Stimulated activated CD4-positive, alpha-beta T cell treated with anti-CD3 and anti-CD28 coated beads, Interleukin-4, amount 100 ng/mL, for 1 hour (primary cell): Measurements from ENCODE around the gene XYLT1.

Experiments used
- DNase-seq: peaks from one replicate; pipeline ENCODE4 v3.0.0-alpha.2; 2020

Gene XYLT1

DNA sequence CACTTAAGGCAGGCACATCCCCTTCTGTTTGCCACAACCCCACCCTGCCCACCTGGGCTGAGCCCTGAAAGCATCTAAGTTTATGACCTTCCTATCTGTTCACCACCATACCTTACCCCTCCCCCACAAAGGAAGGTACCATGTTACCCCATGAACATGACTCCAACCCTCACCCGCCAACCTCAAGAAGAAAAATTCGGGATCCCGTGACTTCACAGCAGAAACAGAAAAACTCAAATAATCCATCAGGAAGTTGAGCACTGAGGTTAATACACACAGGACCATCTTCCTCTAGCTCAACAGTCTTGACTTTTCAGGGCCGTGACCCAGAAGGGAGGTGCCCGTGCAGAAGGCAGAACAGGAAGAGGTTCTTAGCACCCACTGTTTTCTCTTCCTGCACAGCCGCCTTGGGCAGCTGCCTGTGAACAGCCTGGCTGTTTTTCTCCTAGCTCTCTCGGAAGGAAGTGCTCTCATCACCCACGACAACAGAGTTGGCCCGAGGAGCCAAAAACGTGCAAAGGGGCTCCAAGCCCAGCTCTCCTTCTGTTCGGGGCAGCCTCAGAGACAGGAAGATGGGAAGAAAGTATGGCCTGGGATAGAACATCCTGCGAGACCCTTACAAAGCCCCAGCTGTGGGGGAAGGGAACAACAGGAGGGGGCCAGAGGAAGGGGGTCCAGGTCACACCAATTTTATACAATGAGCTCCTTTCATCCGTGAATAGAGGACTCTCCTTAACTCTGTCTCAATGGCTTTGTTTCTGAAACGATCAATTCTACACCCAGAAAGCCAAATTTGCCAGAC, 101.1 kb downstream of the XYLT1 start:
- peak; percentile 44 for DNase-seq

DNA sequence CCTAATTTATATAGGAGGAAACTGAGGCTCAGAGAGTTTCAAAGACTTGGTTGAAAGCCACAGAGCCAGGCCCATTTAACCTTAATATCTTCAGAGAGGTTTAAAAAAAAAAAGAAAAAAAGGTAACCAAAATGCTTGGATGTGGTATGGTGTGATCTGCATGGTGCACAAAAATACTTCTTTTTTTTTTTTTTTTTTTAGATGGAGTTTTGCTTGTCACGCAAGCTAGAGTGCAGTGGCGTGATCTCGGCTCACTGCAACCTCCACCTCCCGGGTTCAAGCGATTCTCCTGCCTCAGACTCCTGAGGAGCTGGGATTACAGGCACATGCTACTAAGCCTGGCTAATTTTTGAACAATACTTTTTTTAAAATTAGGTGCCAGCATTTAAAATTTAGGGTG, 101.8 kb downstream of the XYLT1 start:
- DNase-seq, result no peak

DNA sequence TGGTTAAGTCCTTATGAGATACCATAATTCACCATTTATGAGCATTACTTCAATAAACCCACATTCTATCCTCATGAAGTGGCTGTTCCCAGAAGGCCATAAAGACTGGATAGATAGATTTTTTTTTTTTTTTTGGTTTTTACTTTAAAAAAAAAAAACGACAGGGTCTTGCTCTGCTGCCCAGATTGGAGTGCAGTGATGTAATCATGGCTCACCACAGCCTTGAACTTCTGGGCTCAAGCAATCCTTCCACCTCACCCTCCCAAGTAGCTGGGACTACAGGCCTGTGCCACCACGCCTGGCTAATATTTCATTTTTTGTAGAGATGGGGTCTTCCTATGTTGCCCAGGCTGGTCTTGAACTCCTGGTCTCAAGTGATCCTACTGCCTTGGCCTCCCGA, 102.3 kb downstream of the XYLT1 start:
- no peak for DNase-seq

DNA sequence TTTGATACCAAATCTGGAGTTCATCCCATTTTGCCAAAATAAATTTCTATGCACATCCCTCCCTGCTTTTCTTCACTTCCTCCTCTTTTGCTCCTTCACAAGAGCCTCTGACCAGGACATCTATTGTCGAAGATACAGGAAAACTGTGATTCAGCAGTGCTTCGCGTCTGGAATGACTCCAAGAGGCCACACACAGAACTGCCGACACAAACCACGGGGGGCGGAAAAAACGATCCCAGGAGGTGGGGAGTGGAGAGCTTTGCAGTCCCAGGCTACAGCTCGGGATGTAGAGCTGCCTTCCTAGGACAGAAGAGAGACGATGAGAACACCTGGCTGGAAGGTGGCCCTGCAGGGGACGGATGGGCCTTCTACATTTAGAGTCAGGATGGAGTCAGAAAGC, 102.8 kb downstream of the XYLT1 start:
- DNase-seq, result no peak

DNA sequence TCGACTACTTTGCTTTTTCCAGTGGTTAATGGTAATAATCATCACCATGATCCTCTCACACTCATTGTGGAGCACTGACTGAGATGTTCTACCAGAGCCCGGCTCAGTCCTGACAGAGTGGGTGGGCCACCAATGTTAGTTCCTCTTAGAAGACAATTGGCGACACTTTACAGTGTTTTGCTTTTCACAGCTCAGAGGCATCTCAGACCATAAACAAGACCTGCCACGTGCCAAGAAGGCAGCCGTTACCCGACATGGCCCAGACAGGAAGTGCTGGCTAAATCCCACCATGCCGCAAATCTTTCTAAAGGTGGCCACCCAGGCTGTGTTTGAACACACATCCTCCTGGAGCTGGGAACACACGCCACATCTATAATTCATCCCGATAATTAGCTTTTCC, 103.7 kb downstream of the XYLT1 start:
- DNase-seq, result no peak

DNA sequence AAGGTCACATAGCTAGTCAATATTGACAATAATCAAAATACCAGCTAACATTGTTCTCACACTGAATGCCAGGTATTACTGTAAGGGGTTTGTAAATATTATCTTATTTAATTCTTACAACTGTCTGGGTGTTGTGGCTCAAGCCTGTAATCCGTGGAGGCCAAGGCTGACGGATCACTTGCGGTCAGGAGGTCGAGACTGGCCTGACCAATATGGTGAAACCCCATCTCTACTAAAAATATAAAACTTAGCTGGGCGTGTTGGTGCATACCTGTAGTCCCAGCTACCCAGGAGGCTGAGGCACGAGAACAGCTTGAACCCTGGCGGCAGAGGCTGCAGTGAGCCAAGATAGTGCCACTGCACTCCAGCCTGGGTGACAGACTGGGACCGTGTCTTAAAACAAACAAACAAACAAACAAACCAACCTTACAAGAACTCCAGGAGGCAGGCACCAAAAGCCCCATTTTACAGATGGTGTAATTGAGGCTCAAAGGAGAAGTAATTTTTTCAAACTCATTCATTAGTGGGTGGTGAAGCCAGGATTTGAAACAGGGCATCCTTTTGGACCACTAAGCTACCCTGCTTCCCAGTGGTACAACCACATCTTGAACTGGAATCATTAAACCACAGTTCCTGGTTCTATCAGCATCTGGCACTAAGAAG, 104.3 kb downstream of the XYLT1 start:
- no peak for DNase-seq

DNA sequence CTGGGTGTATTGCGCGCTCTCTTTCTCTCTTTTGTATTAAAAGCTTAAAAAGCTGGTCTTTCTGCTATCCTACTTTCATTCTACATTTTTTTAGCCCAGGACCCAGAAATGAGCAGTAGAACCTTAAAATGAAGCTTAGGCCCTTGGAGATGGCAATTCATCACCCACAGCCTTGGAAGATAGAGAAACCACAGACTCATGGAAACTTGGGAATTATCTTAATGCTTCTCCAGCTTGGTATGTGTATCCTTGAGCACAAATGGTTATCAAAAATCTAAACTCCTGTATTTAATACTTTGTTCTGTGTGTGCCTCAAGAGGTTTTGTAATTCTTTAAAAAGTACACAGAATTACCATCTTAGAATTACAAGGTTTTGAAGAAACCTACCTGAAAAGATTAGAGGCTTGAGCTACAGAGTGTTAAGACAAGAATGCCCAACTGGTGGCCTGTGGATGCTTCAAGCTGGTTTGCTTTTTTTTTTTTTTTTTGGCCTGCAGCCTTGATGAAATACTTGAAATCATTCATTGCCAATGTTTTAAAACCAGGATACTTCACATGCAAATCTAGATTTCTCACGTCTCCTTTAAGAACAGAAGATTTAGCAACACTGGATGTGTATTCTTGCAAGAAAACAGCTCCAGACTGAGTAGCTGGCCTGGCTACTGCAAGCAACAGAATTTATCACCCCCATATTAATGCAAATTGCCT, 105.0 kb downstream of the XYLT1 start:
- no peak for DNase-seq

DNA sequence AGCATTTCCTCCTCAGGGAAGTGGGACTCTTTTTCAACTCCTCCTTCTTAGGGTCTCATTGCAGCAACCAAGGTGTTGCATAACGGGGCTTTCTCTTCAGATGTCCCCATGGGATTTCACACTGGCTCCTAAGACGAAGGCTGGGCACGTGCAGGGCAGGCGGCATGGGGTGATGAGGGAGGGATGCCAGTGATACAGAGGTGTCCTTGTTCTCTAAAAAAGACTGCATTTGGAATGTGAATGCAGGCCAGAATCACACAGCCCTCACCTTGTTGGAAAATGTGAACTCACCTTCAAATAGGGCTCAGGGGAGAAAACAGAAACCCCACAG, 105.6 kb downstream of the XYLT1 start:
- DNase-seq, result no peak

DNA sequence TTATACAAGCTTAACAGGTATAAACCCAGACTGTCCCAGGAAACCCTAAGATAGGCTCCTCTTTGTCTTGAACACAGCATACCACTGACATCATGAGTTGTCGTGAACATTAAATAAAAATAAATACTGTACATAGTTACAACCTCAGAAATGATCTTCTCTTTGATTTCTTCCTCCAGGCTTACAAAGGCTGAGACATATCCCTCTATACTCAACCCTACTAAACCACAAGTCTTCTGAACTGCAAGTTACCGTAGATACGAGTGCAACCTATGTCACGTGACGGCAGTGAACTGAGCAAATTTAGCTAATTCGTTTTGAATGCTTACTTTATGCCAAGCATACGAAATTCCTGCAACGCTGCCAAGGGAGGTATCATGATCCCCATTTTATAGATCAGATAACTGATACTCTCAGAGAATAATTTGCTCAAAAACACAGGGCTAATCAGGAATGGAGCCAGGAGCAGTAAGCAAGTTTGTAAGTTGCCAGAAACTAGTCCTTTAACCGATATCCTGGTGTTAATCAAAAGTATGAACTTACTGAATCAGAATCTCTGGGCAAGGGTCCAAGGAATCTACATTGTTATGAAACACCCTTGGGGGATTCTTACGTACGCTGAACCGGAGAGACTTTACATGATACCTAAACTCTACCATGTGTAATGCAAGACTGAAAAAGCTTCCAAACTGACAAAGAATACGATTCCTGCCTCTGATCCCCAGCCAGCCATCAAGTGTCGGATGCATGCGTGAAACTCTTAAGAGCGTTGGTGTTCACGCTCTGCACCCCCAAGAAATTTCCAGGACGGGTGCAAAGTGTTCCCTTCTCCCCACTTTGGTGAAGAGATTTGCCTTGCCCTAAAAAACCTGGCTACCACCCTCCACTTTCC, 106.2 kb downstream of the XYLT1 start:
- DNase-seq, result no peak

DNA sequence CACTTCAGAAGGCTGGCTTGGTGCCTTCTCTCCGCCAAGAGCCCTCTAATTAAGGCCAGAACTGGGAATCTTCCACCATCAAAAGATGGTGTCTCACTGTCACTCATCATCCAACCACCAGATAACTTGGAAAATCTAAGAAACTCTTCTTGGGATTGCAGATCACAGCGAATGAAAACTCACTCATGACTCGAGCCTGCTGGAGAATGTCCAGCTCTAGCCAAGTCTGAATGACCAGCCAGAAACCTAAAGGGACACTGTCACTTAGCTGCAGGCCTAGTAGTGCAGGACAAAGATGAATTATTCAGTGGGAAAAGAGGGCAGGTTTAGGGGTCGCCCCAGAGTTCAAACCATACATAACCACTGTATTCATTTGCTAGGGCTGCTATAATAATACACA, 107.8 kb downstream of the XYLT1 start:
- no peak for DNase-seq

DNA sequence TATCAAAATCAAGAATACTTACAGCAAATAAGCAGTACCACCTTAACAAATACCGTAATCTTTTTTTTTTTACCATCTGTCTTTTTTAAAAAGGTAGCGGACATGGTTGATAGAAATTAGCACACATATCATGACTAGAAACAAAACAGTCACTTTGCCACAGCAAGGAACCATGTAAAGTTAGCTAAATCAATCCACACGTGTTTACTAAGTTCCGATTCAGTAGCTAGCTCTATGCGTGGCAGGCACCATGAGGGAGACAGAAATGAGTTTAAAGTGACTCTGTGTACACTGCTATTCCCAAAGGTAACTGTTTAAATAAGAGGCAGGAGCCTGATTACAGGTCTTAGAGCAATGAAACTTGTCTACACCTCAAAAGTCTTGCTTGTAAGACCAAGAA, 108.6 kb downstream of the XYLT1 start:
- DNase-seq, result no peak

DNA sequence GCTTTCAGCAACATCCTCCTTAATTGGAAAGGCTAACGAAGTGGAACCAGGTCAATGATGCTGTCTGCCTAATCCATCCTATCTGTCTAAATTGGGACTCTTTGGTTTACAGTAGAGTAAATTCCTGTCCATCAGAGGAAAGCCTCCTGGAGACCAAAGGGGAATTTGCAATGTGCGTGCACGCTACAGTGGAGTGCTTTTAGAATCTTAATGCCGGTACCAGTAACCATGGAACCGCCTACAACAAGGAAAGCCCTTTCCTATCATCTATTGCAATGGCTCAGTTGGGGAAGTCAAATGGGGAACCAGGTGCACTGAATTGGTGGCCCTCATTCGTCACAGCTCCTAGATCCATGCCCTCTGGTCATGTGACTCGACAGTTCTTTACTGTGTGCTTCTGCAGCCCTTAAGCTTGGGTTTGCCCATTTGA, 110.1 kb downstream of the XYLT1 start:
- no peak for DNase-seq

DNA sequence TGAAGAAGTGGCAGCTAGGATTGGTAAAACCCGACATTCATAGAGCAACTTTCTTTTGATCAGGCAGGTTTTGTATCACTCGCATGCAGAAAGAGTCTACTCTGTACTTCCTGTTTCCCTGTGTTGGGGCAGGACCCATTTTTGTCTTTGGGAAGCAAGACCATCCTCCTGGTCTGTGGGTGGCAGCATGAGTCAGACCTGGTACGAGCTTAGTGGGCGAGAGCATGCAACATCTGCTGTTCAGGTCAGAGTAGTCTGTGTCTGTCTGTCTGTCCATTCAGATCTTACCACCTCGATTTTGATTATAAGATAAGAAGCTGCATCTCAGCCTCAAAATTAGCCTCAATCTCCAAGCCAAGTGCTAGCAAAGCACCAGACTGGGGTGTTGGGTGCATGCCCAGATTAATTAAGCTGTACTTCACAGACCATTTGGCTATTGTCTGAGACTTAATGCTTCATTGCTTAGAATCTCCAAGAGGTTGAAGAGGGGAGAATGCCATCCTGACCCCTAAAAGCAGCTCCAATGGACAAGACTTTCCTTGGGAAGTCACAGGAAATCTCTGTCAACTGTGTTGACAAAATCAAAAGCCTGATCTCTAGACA, 110.9 kb downstream of the XYLT1 start:
- DNase-seq, result peak; percentile 58

DNA sequence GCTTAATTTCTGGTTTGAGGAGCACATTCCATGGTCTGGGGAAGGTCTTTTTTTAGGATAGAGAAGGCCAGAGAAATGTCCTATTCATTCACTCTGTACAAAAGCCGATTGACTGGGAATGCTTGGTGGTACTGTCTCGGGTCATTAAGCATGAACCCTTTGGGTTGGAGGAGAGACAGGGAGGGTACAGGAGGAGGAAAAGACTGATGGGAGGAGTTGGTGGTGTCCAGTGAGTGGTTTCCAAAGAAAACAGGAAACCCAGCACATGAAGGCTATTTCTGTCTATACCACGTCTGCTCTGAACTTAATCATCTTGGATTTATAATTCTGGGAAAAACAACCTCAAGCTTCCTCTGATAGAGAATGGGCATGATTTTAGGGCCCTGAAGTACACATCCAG, 111.9 kb downstream of the XYLT1 start:
- DNase-seq, result no peak

DNA sequence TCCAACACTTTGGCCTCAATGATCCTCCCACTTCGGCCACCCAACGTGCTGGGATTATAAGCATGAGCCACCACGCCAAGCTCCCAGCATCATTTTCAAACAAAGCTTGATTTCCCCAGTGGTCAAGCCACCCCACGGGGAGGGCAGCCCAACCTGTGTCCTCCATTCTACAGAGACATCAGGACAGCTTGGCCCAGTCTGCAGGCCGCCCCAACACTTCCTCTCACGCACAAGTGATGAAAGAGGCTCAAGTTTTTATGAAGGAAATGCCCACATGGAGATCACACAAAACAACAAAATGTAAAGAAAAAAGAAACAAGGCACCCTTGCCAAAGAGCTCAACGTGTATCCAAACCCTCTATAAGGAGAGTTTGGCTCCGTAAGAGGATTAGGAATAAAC, 112.4 kb downstream of the XYLT1 start:
- DNase-seq, result no peak

DNA sequence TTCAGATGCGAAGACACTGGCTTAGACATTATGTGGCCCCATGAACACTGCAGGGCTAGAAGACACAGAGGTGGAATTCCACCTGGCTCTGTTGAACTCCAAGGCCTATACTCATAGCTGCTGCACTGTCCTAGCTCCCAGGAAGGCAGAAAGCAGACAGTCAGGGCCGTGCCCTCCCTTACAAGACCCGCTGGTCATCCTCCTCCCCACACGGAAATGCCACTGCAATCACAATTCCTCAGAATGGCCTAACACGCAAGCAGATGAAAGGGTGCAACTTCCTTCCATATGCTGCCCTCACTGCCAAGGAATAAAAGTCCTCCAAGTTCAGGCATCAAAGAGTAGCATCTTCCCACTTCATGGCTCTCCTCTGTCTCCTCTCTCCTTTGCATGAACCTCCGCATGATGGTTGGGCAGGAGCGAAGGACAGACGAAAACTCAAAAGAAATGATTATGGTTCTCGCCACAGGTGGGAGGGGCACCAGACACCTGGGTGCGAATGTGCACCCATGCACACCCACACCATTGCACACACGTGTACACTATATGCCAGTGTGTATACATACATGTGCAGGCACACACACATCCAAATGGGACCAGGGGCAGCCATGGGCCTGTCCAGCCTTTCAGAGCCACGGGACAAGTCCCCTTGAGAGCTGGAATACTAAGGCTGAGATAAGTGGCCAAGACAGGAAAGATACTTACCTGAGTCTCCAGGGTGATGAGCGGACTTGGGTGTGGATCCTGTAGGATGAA, 113.3 kb downstream of the XYLT1 start:
- DNase-seq, result no peak

DNA sequence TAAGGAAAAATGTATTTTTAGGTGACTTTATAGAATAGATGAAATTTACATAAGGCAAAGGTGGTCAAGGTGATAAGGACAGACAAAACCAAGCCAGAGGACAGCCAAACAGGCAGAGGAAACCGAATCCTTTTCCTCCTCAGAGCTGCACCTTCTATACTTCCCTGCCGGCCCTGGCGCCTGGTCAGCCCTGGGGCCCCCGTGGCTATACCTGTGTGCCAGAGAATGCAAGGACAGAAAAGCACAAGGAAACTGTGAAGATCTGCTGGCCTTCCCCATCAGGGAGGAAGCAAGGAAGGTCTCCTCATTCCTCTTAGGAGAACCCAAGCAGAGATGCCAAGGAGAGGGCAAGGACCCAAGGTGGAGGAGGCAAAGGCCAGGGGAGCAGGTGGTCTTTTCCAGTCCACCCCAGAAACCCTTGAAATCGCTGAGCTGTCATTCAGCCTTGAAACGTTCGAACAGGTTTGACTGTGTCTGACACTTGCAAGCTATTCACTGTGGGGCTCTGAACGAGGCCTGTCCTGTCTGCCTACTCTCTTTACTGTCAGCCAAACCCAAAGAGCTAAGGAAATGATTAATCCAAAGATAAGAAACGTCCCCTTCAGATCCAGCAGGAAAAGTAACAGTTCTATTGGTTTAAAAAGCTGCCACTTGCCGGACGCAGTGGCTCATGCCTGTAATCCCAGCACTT, 114.4 kb downstream of the XYLT1 start:
- DNase-seq, result no peak

DNA sequence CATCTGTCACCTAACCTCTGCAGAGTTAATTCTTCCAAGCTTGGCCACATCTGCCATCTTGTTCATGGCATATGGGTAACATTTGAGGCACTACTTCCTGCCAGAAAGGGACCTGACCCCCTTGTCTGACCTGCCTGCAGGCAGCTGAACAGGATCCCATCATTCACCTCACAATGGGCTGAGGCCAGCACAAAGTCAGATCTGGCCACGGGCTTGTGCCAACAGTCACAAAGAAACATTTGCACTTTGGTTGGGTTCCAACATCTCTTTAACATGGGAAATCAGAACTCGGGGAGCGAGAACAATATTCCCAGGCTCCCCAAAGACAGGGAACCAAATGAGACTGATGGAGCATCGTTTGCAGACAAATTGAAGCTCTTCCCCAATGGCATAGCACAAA, 116.1 kb downstream of the XYLT1 start:
- no peak for DNase-seq

DNA sequence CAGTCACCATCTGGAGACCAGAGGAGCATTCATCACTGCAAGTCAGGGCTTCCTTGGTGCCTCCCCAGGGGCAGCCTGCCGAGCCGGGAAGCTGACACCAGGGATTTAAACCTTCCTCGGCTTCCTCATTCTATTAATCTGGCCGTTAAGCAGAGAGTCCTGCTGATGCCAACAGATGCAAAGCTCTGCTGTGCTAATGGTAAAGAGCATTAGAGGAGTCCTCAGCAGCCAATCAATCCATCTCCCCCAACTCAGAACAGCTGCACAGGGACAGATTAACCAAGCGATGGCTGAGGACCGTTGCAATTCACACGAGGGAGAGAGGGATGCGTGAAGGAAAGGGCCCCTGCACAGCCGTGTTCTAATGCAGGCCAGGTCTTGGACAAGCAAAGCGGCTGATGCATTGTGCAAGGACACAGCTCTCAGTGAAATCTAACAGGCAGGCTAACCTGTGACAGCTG, 116.6 kb downstream of the XYLT1 start:
- DNase-seq, result no peak

DNA sequence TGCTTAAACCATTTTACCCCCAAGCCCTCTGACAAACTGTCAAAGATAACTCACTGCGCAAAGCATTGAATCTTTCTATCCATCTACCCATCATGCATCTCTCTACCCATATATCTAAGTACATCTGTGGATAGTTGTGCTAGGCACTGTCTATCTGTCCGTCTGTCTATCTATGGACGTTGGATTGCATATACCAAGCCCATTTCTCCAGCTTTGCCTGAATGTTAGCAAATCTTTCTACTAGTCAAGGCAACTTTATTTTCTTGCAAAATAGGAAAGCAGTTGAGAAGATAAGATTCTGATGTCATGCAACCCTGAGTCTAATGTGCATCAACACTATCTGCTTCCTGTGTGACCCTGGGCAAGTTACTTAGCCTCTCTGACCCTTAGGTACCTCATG, 117.2 kb downstream of the XYLT1 start:
- no peak for DNase-seq

DNA sequence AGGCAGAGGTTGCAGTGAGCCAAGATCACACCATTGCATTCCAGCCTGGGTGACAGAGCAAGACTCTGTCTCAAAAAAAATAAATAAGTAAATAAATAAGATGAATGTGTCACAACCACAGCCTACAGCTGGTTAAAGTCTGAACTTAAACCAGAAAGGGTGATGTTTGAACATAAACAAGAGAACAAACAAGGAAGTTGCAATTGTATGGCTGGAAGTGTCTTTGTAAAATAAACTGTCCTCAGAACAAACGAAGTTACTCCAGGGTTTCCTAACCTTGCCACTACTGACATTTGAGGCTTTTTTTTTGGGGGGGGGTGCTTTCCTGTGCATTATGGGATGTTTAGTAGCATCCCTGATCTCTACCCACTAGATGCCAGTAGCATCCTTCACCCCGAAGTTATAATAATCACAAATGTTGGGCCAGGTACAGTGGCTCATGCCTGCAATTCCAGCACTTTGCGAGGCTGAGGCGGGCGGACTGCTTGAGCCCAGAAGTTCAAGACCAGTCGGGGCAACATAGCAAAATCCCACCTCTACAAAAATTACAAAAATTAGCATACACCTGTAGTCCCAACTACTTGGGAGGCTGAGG, 119.2 kb downstream of the XYLT1 start:
- no peak for DNase-seq
